IMR-90 (cell line): ENCODE results near the gene CCDC12. TPM values are rescaled to one million over a fixed set of nuclear protein-coding genes. Genes with fewer than 3 reads are reported as not detected.

ENCODE experiments used
- ATAC-seq: fragments of 200-7000 bp; cut with Tn5 transposase; 2 replicates; pipeline ENCODE4 v1.9.1; 2020; ENCODE audit warnings: low read depth, mild to moderate bottlenecking, moderate library complexity
- BruUV-seq: library from RNA; stranded (reverse); fragments of 400-500 nt; replicated peaks from 2 replicates; lab custom pipeline; 2021; lab: Mats Ljungman, UMichigan
- CTCF ChIA-PET: fragments of 300-600 bp; formaldehyde crosslinking; extraction: SDS; loops from one replicate; lab custom pipeline; 2021; ENCODE audit warnings: antibody characterized with exemption; lab: Yijun Ruan, JAX
- POLR2A ChIA-PET: fragments of 300-600 bp; sonication (Branson Sonifier 250); formaldehyde crosslinking; loops from one replicate; lab custom pipeline; 2022; ENCODE audit warnings: antibody characterized with exemption; ENCODE audit not compliant: unreplicated experiment; lab: Charles Lee
- DNase-seq: peaks from one replicate; pipeline ENCODE4 v3.0.0; 2013
- H2AFZ ChIP-seq: replicated peaks from 2 replicates; pipeline ENCODE3; 2013; ENCODE audit warnings: low read length, mild to moderate bottlenecking; ENCODE audit not compliant: poor library complexity
- H2AK5ac ChIP-seq: 2 replicates; pipeline ENCODE4 v1.6.1; 2013; ENCODE audit warnings: low read depth, low read length, inconsistent platforms
- H2AK9ac ChIP-seq: replicated peaks from 2 replicates; pipeline ENCODE3; 2013; ENCODE audit warnings: mild to moderate bottlenecking, low read depth, low read length, moderate library complexity; ENCODE audit not compliant: poor library complexity
- H2BK120ac ChIP-seq: 2 replicates; pipeline ENCODE4 v1.6.1; 2013; ENCODE audit warnings: low read depth, low read length, inconsistent platforms
- H2BK15ac ChIP-seq: 3 replicates; pipeline ENCODE4 v1.6.1; 2013; ENCODE audit warnings: low read depth, low read length, inconsistent platforms
- H2BK20ac ChIP-seq: 2 replicates; pipeline ENCODE4 v1.6.1; 2013; ENCODE audit warnings: low read depth, mild to moderate bottlenecking, inconsistent platforms, low read length, moderate library complexity
- H2BK5ac ChIP-seq: 2 replicates; pipeline ENCODE4 v1.6.1; 2013; ENCODE audit warnings: mild to moderate bottlenecking, low read depth, low read length, inconsistent platforms; ENCODE audit not compliant: poor library complexity, severe bottlenecking
- H3K14ac ChIP-seq: replicated peaks from 2 replicates; pipeline ENCODE4 v1.6.1; 2013; ENCODE audit warnings: low read depth, low read length, inconsistent platforms
- H3K18ac ChIP-seq: 2 replicates; pipeline ENCODE4 v1.6.1; 2013; ENCODE audit warnings: low read depth, low read length, control low read depth
- H3K23ac ChIP-seq: 2 replicates; pipeline ENCODE4 v1.6.1; 2013; ENCODE audit warnings: low read depth, low read length, inconsistent platforms
- H3K27ac ChIP-seq: 2 replicates; pipeline ENCODE4 v1.5.1; 2013; ENCODE audit warnings: mild to moderate bottlenecking, control low read depth, low read length; ENCODE audit not compliant: insufficient read depth
- H3K27me3 ChIP-seq: 2 replicates; pipeline ENCODE4 v1.6.1; 2013; ENCODE audit warnings: low read length; ENCODE audit not compliant: control insufficient read depth, insufficient read depth
- H3K36me3 ChIP-seq: 2 replicates; pipeline ENCODE4 v1.6.1; 2013; ENCODE audit warnings: low read length, mixed read lengths; ENCODE audit not compliant: control insufficient read depth, insufficient read depth
- H3K4ac ChIP-seq: 2 replicates; pipeline ENCODE4 v1.6.1; 2013; ENCODE audit warnings: low read depth, low read length, inconsistent platforms
- H3K4me1 ChIP-seq: 2 replicates; pipeline ENCODE4 v1.6.1; 2013; ENCODE audit warnings: low read length, mixed read lengths; ENCODE audit not compliant: control insufficient read depth, insufficient read depth
- H3K4me2 ChIP-seq: 2 replicates; pipeline ENCODE4 v1.6.1; 2013; ENCODE audit warnings: low read depth, mild to moderate bottlenecking, control low read depth, low read length, moderate library complexity
- H3K4me3 ChIP-seq: 2 replicates; pipeline ENCODE4 v1.5.1; 2013; ENCODE audit warnings: low read depth, mild to moderate bottlenecking, control low read depth, low read length, moderate library complexity; ENCODE audit not compliant: insufficient read depth
- H3K56ac ChIP-seq: 2 replicates; pipeline ENCODE4 v1.6.1; 2013; ENCODE audit warnings: low read length, inconsistent platforms; ENCODE audit not compliant: insufficient read depth; ENCODE audit errors: extremely low read depth
- H3K79me1 ChIP-seq, 2 experiments: 2 replicates each; pipeline ENCODE4 v1.6.1; 2013; ENCODE audit warnings: low read length in 2 of 2, inconsistent platforms in 1 of 2, low read depth in 1 of 2
- H3K9ac ChIP-seq: 2 replicates; pipeline ENCODE4 v1.6.1; 2013; ENCODE audit warnings: low read depth, low read length, control low read depth
- H3K9me1 ChIP-seq: 2 replicates; pipeline ENCODE4 v1.6.1; 2013; ENCODE audit warnings: low read length, inconsistent platforms; ENCODE audit not compliant: insufficient read depth
- H3K9me3 ChIP-seq: 2 replicates; pipeline ENCODE4 v1.6.1; 2013; ENCODE audit warnings: low read length; ENCODE audit not compliant: control insufficient read depth, insufficient read depth
- H4K20me1 ChIP-seq: 2 replicates; pipeline ENCODE4 v1.6.1; 2013; ENCODE audit warnings: low read length, inconsistent platforms; ENCODE audit not compliant: insufficient read depth
- H4K5ac ChIP-seq: 2 replicates; pipeline ENCODE4 v1.6.1; 2013; ENCODE audit warnings: mild to moderate bottlenecking, low read depth, low read length, control low read depth
- H4K8ac ChIP-seq, 2 experiments: 2 replicates each; pipeline ENCODE4 v1.6.1; 2013; ENCODE audit warnings: low read depth in 2 of 2, low read length in 2 of 2, control low read depth in 1 of 2, inconsistent platforms in 1 of 2
- H4K91ac ChIP-seq: 2 replicates; pipeline ENCODE4 v1.6.1; 2013; ENCODE audit warnings: low read depth, low read length, inconsistent platforms; ENCODE audit not compliant: insufficient read depth
- BHLHE40 ChIP-seq: fragments of 150-350 bp; IDR thresholded peaks from 2 replicates; pipeline ENCODE4 v1.6.1; 2016; ENCODE audit warnings: mild to moderate bottlenecking, low read depth, low read length
- CEBPB ChIP-seq: IDR thresholded peaks from 2 replicates; pipeline ENCODE4 v1.6.1; 2012; ENCODE audit warnings: low read depth, low read length, improper control_type of control experiment
- CHD1 ChIP-seq: IDR thresholded peaks from 2 replicates; pipeline ENCODE4 v1.6.1; 2012; ENCODE audit warnings: low read depth, low read length, improper control_type of control experiment
- ELK1 ChIP-seq: fragments of 150-350 bp; IDR thresholded peaks from 2 replicates; pipeline ENCODE4 v1.6.1; 2016; ENCODE audit warnings: low read depth, mild to moderate bottlenecking, low read length, moderate library complexity, borderline replicate concordance
- MAFK ChIP-seq: IDR thresholded peaks from 2 replicates; pipeline ENCODE4 v1.6.1; 2012; ENCODE audit warnings: low read depth, low read length, improper control_type of control experiment
- MAZ ChIP-seq: IDR thresholded peaks from 2 replicates; pipeline ENCODE4 v1.6.1; 2012; ENCODE audit warnings: low read depth, mild to moderate bottlenecking, low read length, improper control_type of control experiment, moderate library complexity, borderline replicate concordance
- POLR2A ChIP-seq: IDR thresholded peaks from 2 replicates; pipeline ENCODE4 v1.6.1; 2012; ENCODE audit warnings: mild to moderate bottlenecking, low read depth, low read length
- USF2 ChIP-seq: fragments of 150-350 bp; IDR thresholded peaks from 2 replicates; pipeline ENCODE4 v1.6.1; 2017; ENCODE audit warnings: mild to moderate bottlenecking, antibody characterized with exemption, low read length, low read depth
- WGBS, 2 experiments: methylation state at CpG; one replicate each; pipeline versions ENCODE4 v1.1.5 to v1.1.7; 2013; ENCODE audit warnings: missing lambda C conversion rate in 2 of 2; ENCODE audit not compliant: insufficient read length in 1 of 2; ENCODE audit errors: extremely low coverage in 2 of 2; 5-methylcytosine and 5-hydroxymethylcytosine counted together
- dilution Hi-C: fragments of 300-500 bp; cut with HindIII; formaldehyde crosslinking; loops from one replicate; pipeline ENCODE4 v1.14.3; 2018; ENCODE audit warnings: low sequenced_read_pairs; ENCODE audit not compliant: unreplicated experiment
- in situ Hi-C: fragments of 300-500 bp; cut with MboI; formaldehyde crosslinking; loops from 3 replicates; pipeline ENCODE4 v1.14.3; 2019; ENCODE audit warnings: low sequenced_read_pairs, inconsistent platforms, mixed read lengths
- intact Hi-C: fragments of 100-400 bp; cut with micrococcal nuclease; formaldehyde crosslinking; loops from 2 replicates; pipeline ENCODE4 v1.10.0; 2022
- polyA plus RNA-seq, 3 experiments: library from polyadenylated mRNA; depleted of rRNA; stranded (reverse); fragments of >200 nt; gene quantifications; 2 replicates each; pipeline ENCODE4 v1.2.3, GENCODE V29; 2012; ENCODE audit warnings: low replicate concordance in 1 of 3
- total RNA-seq: library from RNA; depleted of rRNA; stranded (reverse); fragments of >200 nt; gene quantifications from 2 replicates; pipeline ENCODE4 v1.2.3, GENCODE V29; 2012

The CCDC12 gene
- total and polyA plus RNA-seq, 2 of the 4 experiments (the other 2 are of a cell fraction): 15.2 to 35.1 TPM

GRCh38 chr3:46898321-46899150, 78.0 kb downstream of the CCDC12 start (continued):
- TF ChIP-seq ELK1: no peak

- H3K4ac ChIP-seq: no peak overlapping the region
- no peaks in the 10 kb centered on the region for H3K9me1 ChIP-seq
- H2BK15ac ChIP-seq: no peak overlapping the region
- H2BK20ac ChIP-seq: no peak overlapping the region
- H2AK9ac ChIP-seq: no peak overlapping the region
- no peak overlapping the region for H4K8ac ChIP-seq
- in situ Hi-C loops: loop anchor here (5.0 to 25.0 kb wide), 2 partner anchors 196 to 411 kb away; partner anchors contain the start of genes RTP3 and TMIE
- no peaks in the 10 kb centered on the region for H3K79me1 ChIP-seq
- no TSS peak for BruUV-seq
- H3K9me3 ChIP-seq: no peaks in the 10 kb centered on the region
- H3K27ac ChIP-seq: no peak overlapping the region
- H3K4me1 ChIP-seq: no peaks in the 10 kb centered on the region
- no peak overlapping the region for H3K9ac ChIP-seq
- no peak overlapping the region for H4K91ac ChIP-seq
- H4K20me1 ChIP-seq: peaks cover 4% of the 10 kb centered on the region; the same call in 1 of the 2 replicates
- H4K5ac ChIP-seq: no peak overlapping the region
- no peaks in the 10 kb centered on the region for H3K36me3 ChIP-seq
- no peak overlapping the region for H3K23ac ChIP-seq
- H3K4me2 ChIP-seq: no peak overlapping the region
- H2BK5ac ChIP-seq: no peak overlapping the region
- TF ChIP-seq POLR2A (no peak), MAZ (no peak), USF2 (no peak), MAFK (no peak), CEBPB (no peak), BHLHE40 (no peak), CHD1 (no peak)
- H2AFZ ChIP-seq: no peak overlapping the region
- H2AK5ac ChIP-seq: no peak overlapping the region
- intact Hi-C loops: no loop called here
- peaks cover 14% of the 10 kb centered on the region for H3K27me3 ChIP-seq
- H3K14ac ChIP-seq: no peak overlapping the region
- DNase-seq (no peak), ATAC-seq (no peak)
- POLR2A ChIA-PET: no interaction called here
- dilution Hi-C loops: no loop called here
- H3K4me3 ChIP-seq: no peak overlapping the region
- CTCF ChIA-PET: no interaction called here
- H3K18ac ChIP-seq: no peak overlapping the region
- H3K56ac ChIP-seq: no peak overlapping the region
- WGBS, 2 experiments: 65% methylated on average over 8 of the region's 15 CpGs; no CpG with 5 or more reads in 1 of the 2 experiments
- H2BK120ac ChIP-seq: no peak overlapping the region
Measured at GRCh38 chr3:46897829-46898320, 78.7 kb downstream of the CCDC12 start.
